HG02610 (cell line): ENCODE results near the gene EPHA10.
"Not testable (repeated sequence)": the region's sequence is repeated elsewhere in the genome, so short reads cannot be mapped to it uniquely, and the experiment has no call there.

Source experiments
- ATAC-seq: cut with Tn5 transposase; IDR thresholded peaks from one replicate; pipeline ENCODE4 v1.9.1; 2021; ENCODE audit warnings: mild to moderate bottlenecking, moderate library complexity; ENCODE audit not compliant: unreplicated experiment

Gene EPHA10

GRCh38 chr1:37718181-37718900 is 46.6 kb downstream of the EPHA10 start:
- no peak for ATAC-seq

- no peak for ATAC-seq
Observed at GRCh38 chr1:37717631-37718030, 47.3 kb downstream of the EPHA10 start.

GRCh38 chr1:37716321-37716720 is 48.6 kb downstream of the EPHA10 start:
- ATAC-seq: no peak

DNA sequence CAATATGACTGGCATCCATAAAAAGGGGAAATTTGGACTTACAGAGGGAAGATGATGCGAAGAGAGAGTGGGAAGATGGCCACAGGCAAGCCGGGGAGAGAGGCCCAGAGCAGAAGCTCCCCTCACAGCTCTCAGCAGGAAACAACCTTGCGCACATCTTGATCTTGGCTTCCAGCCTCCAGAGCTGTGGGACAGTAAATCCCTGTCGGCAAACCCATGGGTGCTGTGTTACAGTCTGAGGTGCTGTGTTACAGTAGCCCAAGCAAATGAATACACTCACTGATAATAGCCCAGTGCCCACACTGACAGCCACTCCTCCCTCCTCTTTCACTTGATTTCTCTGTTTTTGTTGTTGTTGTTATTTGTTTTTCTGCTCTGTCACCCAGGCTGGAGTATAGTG is 50.2 kb downstream of the EPHA10 start:
- ATAC-seq: no peak

DNA sequence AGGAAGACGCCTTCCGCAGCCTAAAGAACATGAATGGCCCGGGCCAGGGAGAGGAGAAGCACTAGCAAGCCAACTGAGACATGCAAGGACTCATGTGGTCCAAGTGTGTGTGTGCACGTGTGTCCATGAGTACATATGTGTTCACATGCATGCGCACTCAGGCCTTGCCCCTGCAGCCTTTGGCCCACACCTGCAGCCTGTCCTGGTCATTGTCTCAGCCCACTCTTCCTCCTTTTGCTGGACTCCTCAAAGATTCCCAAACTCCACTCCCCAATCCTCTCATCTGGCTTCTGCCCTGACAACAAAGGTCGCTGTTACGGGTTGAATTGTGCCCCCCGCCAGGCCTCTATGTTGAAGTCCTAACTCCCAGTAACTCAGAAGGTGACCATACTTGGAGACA is 50.7 kb downstream of the EPHA10 start:
- ATAC-seq: no peak

DNA sequence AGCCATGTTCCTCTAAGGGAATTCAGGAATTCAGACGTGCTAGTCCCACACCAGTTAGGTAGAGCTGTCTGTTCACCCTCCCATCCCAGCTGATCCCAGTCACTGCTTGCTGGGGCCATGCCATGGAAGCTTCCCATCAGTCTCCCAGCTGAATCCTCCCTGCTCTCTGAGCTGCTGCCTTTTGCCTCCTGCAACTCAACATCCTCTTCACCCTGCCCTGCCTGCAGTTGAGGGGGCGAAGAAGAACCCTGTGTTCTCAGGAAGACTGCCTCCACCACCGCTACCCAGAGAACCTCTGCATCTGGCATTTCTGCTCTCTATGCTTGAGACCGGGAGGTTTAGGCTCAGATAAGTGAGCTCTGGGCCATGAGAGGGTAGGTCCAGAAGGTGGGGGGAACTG is 56.4 kb downstream of the EPHA10 start:
- ATAC-seq: no peak

GRCh38 chr1:37705399-37705798 is 59.5 kb downstream of the EPHA10 start:
- no peak for ATAC-seq

DNA sequence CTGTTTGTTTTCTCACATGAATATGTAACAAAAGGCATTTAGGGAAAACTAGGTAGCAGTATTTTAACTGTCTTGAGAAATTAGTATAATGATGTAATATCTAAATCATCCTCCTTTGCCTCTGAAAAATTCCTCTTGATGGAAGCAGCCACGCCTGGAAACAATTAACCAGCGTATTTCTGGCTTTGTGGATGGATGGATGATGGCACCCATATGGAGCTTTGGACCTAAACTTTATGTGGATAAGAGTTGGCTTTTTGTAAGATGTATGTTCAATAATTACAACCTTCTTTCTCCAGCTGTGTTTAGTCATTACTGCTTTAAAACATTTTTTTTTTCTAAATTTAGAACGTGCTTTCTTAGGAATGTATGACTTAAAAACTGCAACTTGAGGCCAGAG is 60.0 kb downstream of the EPHA10 start:
- ATAC-seq: no peak

- no peak for ATAC-seq
Observed at GRCh38 chr1:37703061-37703460, 61.9 kb downstream of the EPHA10 start.

DNA sequence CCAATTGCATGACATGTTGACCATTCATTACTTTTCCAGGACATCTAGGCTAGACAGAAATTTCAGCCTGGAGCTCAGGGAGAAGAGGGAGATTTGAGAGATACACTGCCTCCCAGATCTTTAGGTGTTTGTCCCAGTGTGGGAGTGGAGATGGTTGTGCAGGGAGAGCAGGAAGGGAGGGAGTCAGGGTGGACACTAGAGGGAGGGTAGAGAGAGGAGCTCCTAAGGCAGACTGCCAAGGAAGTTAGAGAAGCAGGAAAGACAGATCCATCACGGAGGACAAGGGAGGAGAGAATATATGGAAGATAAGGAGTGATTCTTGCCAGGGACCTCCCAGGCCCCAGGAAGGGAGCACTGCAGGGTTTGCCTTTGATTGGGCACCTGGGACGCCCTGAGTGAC is 63.9 kb downstream of the EPHA10 start:
- no peak for ATAC-seq

GRCh38 chr1:37699147-37699546 is 65.8 kb downstream of the EPHA10 start:
- no peak for ATAC-seq

- ATAC-seq: no peak
Observed at GRCh38 chr1:37697737-37698136, 67.2 kb downstream of the EPHA10 start.

GRCh38 chr1:37697090-37697489 is 67.8 kb downstream of the EPHA10 start:
- ATAC-seq: no peak

- no peak for ATAC-seq
Observed at GRCh38 chr1:37692834-37693175, 72.1 kb downstream of the EPHA10 start.

- peak; percentile 80 for ATAC-seq
Observed at GRCh38 chr1:37692078-37692833, 72.7 kb downstream of the EPHA10 start, which contains the start of gene CDCA8. TSS of gene CDCA8 (plus strand) at chr1:37692516. CDS start at chr1:37692691, 175 bp downstream.

- ATAC-seq: peak; percentile 2
Observed at GRCh38 chr1:37691497-37692077, 73.3 kb downstream of the EPHA10 start.

DNA sequence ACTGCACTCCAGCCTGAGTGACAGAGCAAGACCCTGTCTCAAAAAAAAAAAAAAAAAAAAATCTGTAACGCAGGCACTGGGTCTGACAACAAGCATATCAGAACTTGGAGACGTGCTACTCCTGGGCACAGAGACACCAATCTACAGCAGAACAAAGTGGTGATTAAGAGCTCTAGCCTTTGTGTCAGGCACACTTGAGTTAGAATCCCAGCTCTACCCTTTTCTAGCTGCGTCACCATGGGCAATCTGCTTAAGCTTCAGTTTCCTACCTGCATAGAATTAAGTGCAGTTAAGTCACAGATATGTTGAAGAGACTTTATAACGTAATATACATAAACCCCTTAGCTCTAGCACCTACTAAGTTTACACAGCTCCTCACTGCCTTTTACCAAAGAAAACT is 76.0 kb downstream of the EPHA10 start:
- no peak for ATAC-seq

DNA sequence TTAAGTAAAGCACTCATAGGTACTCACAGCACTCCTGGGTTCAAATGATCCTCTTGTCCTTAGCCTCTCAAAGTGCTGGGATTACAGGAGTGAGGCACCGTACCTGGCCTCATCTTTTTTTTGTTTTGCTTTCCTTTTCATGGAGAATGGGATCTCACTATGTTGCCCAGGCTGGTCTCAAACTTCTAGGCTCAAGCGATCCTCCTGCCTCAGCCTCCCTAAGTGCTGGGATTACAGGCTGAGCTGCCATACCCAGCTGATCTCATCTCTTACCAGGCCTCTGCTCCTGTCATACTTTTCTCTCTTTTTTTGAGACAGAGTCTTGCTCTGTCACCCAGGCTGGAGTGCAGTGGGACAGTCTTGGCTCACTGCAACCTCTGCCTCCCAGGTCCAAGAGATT is 77.2 kb downstream of the EPHA10 start:
- not testable (repeated sequence) for ATAC-seq

- no peak for ATAC-seq
Observed at GRCh38 chr1:37685722-37686121, 79.2 kb downstream of the EPHA10 start.

DNA sequence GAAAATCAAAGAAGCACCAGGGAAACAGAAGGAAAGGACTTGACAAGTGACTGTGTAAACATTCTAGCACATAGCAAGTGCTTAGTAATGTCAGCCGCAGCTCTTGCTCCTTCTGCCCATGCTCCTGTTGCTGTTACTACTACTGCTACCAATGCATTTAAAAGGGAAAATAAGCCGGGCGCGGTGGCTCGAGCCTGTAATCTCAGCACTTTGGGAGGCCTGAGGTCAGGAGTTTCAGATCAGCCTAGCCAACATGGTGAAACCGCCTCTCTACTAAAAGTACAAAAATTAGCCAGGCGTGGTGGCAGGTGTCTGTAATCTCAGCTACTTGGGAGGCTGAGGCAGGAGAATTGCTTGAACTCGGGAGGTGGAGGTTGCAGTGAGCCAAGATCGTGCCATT is 80.7 kb downstream of the EPHA10 start:
- not testable (repeated sequence) for ATAC-seq

DNA sequence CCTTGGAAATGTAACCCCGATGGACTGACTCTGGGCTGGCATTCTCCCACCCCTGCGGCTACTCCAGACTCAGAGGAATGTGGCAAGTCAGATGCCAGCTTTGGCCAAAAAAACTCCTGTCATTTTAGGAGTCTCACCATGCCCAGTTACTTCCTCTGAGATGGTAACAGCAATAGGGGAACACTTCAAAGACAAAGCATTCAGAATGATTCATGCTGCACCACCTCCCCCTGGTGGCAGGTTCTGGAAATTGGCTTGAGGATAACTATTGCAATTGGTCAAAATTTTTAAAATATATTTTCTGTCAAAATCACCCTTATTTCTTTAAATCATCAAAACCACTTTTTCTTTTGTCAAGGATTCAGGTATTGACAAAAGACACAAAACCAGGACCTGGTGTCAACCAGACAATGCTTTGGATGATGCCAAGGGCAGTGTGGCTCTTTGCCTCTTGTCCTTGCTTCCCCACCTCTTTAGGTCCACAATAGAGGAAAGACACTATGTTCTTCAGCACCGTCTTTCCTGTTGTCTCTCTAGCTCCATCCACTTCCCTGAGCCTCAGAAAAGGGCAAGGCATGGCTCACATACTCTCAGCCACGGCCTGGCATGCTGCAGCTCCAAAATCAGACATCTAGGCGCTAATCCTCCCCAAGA is 82.5 kb downstream of the EPHA10 start:
- no peak for ATAC-seq

- no peak for ATAC-seq
Observed at GRCh38 chr1:37680933-37681332, 84.0 kb downstream of the EPHA10 start.
